Measurements from ENCODE around the gene MYOM1.
"Not testable (repeated sequence)": the region's sequence is repeated elsewhere in the genome, so short reads cannot be mapped to it uniquely, and the experiment has no call there.

MYOM1 gene

GRCh38 chr18:3035635-3036034, 184.1 kb downstream of the MYOM1 start:
- no peak for DNase-seq (ENCODE audit: low spot score)
- TF ChIP-seq, protein P1, sequence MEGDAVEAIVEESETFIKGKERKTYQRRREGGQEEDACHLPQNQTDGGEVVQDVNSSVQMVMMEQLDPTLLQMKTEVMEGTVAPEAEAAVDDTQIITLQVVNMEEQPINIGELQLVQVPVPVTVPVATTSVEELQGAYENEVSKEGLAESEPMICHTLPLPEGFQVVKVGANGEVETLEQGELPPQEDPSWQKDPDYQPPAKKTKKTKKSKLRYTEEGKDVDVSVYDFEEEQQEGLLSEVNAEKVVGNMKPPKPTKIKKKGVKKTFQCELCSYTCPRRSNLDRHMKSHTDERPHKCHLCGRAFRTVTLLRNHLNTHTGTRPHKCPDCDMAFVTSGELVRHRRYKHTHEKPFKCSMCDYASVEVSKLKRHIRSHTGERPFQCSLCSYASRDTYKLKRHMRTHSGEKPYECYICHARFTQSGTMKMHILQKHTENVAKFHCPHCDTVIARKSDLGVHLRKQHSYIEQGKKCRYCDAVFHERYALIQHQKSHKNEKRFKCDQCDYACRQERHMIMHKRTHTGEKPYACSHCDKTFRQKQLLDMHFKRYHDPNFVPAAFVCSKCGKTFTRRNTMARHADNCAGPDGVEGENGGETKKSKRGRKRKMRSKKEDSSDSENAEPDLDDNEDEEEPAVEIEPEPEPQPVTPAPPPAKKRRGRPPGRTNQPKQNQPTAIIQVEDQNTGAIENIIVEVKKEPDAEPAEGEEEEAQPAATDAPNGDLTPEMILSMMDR (IDR thresholded peaks at IDR 0.05; ENCODE audit: extremely low read depth, missing control alignments) = no peak

- no peak for DNase-seq (ENCODE audit: low spot score)
These were observed 187.0 kb downstream of the MYOM1 start for GRCh38 chr18:3032721-3033120.

GRCh38 chr18:3029215-3029952, 190.4 kb downstream of the MYOM1 start:
- no peak for DNase-seq (ENCODE audit: low spot score)
- TF ChIP-seq, protein P1 (IDR thresholded peaks at IDR 0.05; ENCODE audit: extremely low read depth, missing control alignments) = no peak

More at GRCh38 chr18:3032721-3033120, 187.0 kb downstream of the MYOM1 start:
- TF ChIP-seq, protein P1 (IDR thresholded peaks at IDR 0.05; ENCODE audit: extremely low read depth, missing control alignments) = no peak

DNA sequence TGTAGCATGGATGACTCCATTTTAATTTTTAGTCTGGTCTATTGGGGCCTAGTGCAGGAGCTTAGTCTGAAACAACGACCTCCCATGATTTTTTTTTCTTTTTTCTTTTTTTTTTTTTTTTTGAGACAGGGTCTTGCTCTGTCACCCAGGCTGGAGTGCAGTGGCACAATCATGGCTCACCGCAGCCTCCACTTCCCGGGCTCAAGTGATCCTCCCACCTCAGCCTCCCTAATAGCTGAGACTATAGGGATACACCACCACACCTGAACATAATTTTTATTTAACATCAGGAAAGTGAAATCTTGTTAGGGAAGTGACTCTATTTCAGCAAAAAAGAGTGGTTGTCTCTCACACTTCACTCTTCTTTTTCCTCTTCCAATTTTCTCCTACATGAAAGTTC, 191.7 kb downstream of the MYOM1 start:
- not testable (repeated sequence) for DNase-seq (ENCODE audit: low spot score)

DNA sequence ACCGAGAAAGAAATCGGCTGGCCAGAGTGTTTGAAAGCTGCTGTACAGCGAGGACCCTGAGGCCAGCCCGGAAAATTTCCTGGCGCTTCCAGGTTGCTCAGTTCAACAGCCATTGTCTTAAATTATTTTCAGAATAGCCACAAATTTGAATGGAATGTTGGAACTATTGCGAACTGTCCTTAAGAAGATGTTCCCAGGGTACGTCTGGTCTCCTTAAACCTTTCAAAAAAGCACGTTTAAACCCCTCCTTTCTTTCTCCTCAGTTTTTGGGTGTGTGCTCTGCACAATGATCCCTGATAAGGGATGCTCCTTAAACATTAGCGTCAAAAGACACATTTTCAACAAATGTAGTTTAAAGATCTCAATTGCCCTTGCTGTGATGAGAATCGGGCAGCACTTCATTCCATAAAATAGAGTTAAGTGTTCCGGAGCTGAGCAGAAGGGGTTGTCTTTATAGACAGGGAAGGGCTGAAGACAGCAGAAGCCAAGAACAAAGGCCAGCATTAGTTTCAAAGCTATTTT, 192.3 kb downstream of the MYOM1 start:
- TF ChIP-seq, protein P1 (IDR thresholded peaks at IDR 0.05; ENCODE audit: extremely low read depth, missing control alignments) = no peak
- no peak for DNase-seq (ENCODE audit: low spot score)

DNA sequence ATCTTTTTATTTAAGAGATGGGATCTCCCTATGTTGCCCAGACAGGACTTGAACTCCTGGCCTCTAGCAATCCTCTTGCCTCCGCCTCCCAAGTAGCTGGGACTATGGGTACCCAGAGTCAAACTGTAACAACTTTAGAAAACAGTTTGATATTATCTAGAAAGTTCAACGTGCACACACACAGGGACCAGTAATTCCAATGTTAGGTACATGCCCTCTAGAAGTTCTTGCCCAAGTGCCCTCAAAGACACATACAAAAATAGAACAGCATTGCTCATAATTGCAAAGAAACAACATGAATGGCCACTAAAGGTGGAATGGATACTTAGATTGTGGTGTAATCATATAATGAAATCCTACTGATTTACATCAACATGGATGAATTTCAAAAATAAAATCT, 194.2 kb downstream of the MYOM1 start:
- DNase-seq (ENCODE audit: low spot score) = no peak
- TF ChIP-seq, protein P1 (IDR thresholded peaks at IDR 0.05; ENCODE audit: extremely low read depth, missing control alignments) = no peak

- DNase-seq (ENCODE audit: low spot score) = not testable (repeated sequence)
These were observed 196.2 kb downstream of the MYOM1 start for GRCh38 chr18:3023603-3024002.
